ENCODE measurements around the gene ICE2. TPM values are rescaled to one million over a fixed set of nuclear protein-coding genes. Genes with fewer than 3 reads are reported as not detected.

Gene ICE2
- total and polyA plus RNA-seq, 2 experiments from 2014 or later = 64.2 to 64.3 TPM

DNA sequence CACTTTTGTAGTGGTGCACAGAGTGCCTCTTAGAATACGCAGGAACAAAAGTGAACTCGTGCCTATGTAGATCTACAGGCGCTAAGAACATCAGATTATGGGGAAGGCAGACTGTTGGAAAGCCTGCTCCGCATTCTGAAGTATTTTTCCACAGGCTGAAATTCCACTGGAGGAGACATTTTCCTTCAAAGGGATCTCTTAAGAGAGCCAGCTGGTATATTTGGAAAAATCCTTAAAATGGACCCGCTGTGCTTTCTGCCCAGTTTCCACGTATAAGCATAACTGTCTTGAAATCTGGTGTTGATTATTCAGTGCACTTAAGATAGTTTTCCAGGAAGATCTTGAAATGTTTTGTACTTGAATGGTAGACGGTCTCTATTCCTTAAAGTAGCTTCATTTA, 34.7 kb upstream of the ICE2 start:
- Histone ChIP-seq H3K4me3 (no peak overlapping the region), H3K27me3 (ENCODE audit: insufficient read depth) (no peaks in the 10 kb centered on the region), H3K36me3 (ENCODE audit: insufficient read depth) (no peaks in the 10 kb centered on the region), H2AFZ (no peak overlapping the region), H4K20me1 (replicated peaks; ENCODE audit: insufficient read depth) (no peaks in the 10 kb centered on the region), H3F3A (replicated peaks; ENCODE audit: low read depth) (no peaks in the 10 kb centered on the region), H3K9me2 (ENCODE audit: insufficient read depth) (no peaks in the 10 kb centered on the region), H3K27ac (ENCODE audit: low read depth) (no peak overlapping the region), H3K4me1 (ENCODE audit: insufficient read depth) (no peaks in the 10 kb centered on the region), H3K4me2 (no peak overlapping the region), H3K79me2 (replicated peaks; ENCODE audit: insufficient read depth) (no peaks in the 10 kb centered on the region)
- peaks cover 5% of the 10 kb centered on the region; the same call in 1 of the 3 replicates for H3K4me1 Mint-ChIP-seq
- no peak for ATAC-seq
- no peaks in the 10 kb centered on the region; the same call in 2 of the 3 replicates for H3K36me3 Mint-ChIP-seq (ENCODE audit: low read depth)
- H3K27ac Mint-ChIP-seq = no peak overlapping the region
- TF ChIP-seq ZNF114 (CRISPR knock-in tag; IDR thresholded peaks at IDR 0.05) (no peak), NANOG (IDR thresholded peaks at IDR 0.05; ENCODE audit: borderline replicate concordance) (no peak), ZNF331 (CRISPR knock-in tag; IDR thresholded peaks at IDR 0.05; ENCODE audit: low read depth) (no peak), JUNB (IDR thresholded peaks at IDR 0.05; ENCODE audit: unreplicated experiment) (no peak), EZH2phosphoT487 (IDR thresholded peaks at IDR 0.05; ENCODE audit: unreplicated experiment) (no peak), STAT1 (IDR thresholded peaks at IDR 0.05; ENCODE audit: unreplicated experiment) (no peak), CREB1 (CRISPR knock-in tag; IDR thresholded peaks at IDR 0.05; ENCODE audit: low read depth) (no peak), EZH2 (IDR thresholded peaks at IDR 0.05; ENCODE audit: low read depth, unreplicated experiment) (no peak)
- TF ChIP-seq, protein P1, sequence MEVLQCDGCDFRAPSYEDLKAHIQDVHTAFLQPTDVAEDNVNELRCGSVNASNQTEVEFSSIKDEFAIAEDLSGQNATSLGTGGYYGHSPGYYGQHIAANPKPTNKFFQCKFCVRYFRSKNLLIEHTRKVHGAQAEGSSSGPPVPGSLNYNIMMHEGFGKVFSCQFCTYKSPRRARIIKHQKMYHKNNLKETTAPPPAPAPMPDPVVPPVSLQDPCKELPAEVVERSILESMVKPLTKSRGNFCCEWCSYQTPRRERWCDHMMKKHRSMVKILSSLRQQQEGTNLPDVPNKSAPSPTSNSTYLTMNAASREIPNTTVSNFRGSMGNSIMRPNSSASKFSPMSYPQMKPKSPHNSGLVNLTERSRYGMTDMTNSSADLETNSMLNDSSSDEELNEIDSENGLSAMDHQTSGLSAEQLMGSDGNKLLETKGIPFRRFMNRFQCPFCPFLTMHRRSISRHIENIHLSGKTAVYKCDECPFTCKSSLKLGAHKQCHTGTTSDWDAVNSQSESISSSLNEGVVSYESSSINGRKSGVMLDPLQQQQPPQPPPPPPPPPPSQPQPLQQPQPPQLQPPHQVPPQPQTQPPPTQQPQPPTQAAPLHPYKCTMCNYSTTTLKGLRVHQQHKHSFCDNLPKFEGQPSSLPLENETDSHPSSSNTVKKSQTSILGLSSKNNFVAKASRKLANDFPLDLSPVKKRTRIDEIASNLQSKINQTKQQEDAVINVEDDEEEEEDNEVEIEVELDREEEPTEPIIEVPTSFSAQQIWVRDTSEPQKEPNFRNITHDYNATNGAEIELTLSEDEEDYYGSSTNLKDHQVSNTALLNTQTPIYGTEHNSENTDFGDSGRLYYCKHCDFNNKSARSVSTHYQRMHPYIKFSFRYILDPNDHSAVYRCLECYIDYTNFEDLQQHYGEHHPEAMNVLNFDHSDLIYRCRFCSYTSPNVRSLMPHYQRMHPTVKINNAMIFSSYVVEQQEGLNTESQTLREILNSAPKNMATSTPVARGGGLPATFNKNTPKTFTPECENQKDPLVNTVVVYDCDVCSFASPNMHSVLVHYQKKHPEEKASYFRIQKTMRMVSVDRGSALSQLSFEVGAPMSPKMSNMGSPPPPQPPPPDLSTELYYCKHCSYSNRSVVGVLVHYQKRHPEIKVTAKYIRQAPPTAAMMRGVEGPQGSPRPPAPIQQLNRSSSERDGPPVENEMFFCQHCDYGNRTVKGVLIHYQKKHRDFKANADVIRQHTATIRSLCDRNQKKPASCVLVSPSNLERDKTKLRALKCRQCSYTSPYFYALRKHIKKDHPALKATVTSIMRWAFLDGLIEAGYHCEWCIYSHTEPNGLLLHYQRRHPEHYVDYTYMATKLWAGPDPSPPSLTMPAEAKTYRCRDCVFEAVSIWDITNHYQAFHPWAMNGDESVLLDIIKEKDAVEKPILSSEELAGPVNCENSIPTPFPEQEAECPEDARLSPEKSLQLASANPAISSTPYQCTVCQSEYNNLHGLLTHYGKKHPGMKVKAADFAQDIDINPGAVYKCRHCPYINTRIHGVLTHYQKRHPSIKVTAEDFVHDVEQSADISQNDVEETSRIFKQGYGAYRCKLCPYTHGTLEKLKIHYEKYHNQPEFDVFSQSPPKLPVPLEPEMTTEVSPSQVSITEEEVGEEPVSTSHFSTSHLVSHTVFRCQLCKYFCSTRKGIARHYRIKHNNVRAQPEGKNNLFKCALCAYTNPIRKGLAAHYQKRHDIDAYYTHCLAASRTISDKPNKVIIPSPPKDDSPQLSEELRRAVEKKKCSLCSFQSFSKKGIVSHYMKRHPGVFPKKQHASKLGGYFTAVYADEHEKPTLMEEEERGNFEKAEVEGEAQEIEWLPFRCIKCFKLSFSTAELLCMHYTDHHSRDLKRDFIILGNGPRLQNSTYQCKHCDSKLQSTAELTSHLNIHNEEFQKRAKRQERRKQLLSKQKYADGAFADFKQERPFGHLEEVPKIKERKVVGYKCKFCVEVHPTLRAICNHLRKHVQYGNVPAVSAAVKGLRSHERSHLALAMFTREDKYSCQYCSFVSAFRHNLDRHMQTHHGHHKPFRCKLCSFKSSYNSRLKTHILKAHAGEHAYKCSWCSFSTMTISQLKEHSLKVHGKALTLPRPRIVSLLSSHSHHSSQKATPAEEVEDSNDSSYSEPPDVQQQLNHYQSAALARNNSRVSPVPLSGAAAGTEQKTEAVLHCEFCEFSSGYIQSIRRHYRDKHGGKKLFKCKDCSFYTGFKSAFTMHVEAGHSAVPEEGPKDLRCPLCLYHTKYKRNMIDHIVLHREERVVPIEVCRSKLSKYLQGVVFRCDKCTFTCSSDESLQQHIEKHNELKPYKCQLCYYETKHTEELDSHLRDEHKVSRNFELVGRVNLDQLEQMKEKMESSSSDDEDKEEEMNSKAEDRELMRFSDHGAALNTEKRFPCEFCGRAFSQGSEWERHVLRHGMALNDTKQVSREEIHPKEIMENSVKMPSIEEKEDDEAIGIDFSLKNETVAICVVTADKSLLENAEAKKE (CRISPR knock-in tag; IDR thresholded peaks at IDR 0.05) = no peak
- TF ChIP-seq, protein P2, sequence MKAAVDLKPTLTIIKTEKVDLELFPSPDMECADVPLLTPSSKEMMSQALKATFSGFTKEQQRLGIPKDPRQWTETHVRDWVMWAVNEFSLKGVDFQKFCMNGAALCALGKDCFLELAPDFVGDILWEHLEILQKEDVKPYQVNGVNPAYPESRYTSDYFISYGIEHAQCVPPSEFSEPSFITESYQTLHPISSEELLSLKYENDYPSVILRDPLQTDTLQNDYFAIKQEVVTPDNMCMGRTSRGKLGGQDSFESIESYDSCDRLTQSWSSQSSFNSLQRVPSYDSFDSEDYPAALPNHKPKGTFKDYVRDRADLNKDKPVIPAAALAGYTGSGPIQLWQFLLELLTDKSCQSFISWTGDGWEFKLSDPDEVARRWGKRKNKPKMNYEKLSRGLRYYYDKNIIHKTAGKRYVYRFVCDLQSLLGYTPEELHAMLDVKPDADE (IDR thresholded peaks at IDR 0.05) = no peak
- TF ChIP-seq, protein P3, sequence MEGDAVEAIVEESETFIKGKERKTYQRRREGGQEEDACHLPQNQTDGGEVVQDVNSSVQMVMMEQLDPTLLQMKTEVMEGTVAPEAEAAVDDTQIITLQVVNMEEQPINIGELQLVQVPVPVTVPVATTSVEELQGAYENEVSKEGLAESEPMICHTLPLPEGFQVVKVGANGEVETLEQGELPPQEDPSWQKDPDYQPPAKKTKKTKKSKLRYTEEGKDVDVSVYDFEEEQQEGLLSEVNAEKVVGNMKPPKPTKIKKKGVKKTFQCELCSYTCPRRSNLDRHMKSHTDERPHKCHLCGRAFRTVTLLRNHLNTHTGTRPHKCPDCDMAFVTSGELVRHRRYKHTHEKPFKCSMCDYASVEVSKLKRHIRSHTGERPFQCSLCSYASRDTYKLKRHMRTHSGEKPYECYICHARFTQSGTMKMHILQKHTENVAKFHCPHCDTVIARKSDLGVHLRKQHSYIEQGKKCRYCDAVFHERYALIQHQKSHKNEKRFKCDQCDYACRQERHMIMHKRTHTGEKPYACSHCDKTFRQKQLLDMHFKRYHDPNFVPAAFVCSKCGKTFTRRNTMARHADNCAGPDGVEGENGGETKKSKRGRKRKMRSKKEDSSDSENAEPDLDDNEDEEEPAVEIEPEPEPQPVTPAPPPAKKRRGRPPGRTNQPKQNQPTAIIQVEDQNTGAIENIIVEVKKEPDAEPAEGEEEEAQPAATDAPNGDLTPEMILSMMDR (conservative IDR thresholded peaks at IDR 0.05; ENCODE audit: low read depth in 2 of 2) = no peak
- TF ChIP-seq, protein P4, sequence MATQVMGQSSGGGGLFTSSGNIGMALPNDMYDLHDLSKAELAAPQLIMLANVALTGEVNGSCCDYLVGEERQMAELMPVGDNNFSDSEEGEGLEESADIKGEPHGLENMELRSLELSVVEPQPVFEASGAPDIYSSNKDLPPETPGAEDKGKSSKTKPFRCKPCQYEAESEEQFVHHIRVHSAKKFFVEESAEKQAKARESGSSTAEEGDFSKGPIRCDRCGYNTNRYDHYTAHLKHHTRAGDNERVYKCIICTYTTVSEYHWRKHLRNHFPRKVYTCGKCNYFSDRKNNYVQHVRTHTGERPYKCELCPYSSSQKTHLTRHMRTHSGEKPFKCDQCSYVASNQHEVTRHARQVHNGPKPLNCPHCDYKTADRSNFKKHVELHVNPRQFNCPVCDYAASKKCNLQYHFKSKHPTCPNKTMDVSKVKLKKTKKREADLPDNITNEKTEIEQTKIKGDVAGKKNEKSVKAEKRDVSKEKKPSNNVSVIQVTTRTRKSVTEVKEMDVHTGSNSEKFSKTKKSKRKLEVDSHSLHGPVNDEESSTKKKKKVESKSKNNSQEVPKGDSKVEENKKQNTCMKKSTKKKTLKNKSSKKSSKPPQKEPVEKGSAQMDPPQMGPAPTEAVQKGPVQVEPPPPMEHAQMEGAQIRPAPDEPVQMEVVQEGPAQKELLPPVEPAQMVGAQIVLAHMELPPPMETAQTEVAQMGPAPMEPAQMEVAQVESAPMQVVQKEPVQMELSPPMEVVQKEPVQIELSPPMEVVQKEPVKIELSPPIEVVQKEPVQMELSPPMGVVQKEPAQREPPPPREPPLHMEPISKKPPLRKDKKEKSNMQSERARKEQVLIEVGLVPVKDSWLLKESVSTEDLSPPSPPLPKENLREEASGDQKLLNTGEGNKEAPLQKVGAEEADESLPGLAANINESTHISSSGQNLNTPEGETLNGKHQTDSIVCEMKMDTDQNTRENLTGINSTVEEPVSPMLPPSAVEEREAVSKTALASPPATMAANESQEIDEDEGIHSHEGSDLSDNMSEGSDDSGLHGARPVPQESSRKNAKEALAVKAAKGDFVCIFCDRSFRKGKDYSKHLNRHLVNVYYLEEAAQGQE (IDR thresholded peaks at IDR 0.05; ENCODE audit: unreplicated experiment) = no peak
- no peaks in the 10 kb centered on the region for H3K9me3 Mint-ChIP-seq
- no peak for DNase-seq (ENCODE audit: low spot score)
- no peak overlapping the region for H3K4me3 Mint-ChIP-seq
- H3K27me3 Mint-ChIP-seq (ENCODE audit: insufficient read depth, low read depth, poor library complexity) = peaks cover 1% of the 10 kb centered on the region

Measured in GM23338 (cell line).